Fibroblast of lung (primary cell): ENCODE results near the gene PAFAH2. TPM values are rescaled to one million over a fixed set of nuclear protein-coding genes. Genes with fewer than 3 reads are reported as not detected.
A peak's percentile ranks its signal among the peaks of the same experiment; 100 is the strongest.

Experiments used
- DNase-seq, 2 donors: peaks; one replicate each; pipeline versions ENCODE4 v3.0.0 to v3.0.0-alpha.2; 2010; ENCODE audit warnings: low read depth in 2 of 2
- H2AFZ ChIP-seq: 2 replicates; pipeline ENCODE4 v1.5.1; 2012; ENCODE audit warnings: low read length, control low read depth, inconsistent platforms
- H3K27ac ChIP-seq: 2 replicates; pipeline ENCODE4 v1.5.1; 2011; ENCODE audit warnings: low read length, control low read depth; ENCODE audit not compliant: insufficient read depth
- H3K27me3 ChIP-seq: 2 replicates; pipeline ENCODE4 v1.5.1; 2011; ENCODE audit warnings: mild to moderate bottlenecking, low read length; ENCODE audit not compliant: control insufficient read depth, insufficient read depth
- H3K36me3 ChIP-seq: 2 replicates; pipeline ENCODE4 v1.5.1; 2011; ENCODE audit warnings: low read length; ENCODE audit not compliant: control insufficient read depth, insufficient read depth
- H3K4me1 ChIP-seq: 2 replicates; pipeline ENCODE4 v1.5.1; 2011; ENCODE audit warnings: low read length; ENCODE audit not compliant: control insufficient read depth, insufficient read depth; ENCODE audit errors: extremely low read depth
- H3K4me2 ChIP-seq: 2 replicates; pipeline ENCODE4 v1.5.1; 2011; ENCODE audit warnings: low read length, control low read depth; ENCODE audit not compliant: insufficient read depth; ENCODE audit errors: extremely low read depth
- H3K4me3 ChIP-seq, 4 experiments: fragments of 200-600 bp in 1 of 4; sonication (generic) in 1 of 4; replicated peaks in 1 of 4; 2 replicates each; pipeline ENCODE4 v1.5.1; 2011 to 2016; ENCODE audit warnings: low read length in 4 of 4, low read depth in 3 of 4, mild to moderate bottlenecking in 3 of 4, control low read depth in 2 of 4, inconsistent platforms in 1 of 4, mixed read lengths in 1 of 4; ENCODE audit not compliant: insufficient read depth in 1 of 4; ENCODE audit errors: control extremely low read depth in 1 of 4
- H3K79me2 ChIP-seq: 2 replicates; pipeline ENCODE4 v1.5.1; 2012; ENCODE audit warnings: mild to moderate bottlenecking, low read length, inconsistent platforms; ENCODE audit not compliant: control insufficient read depth, insufficient read depth
- H3K9ac ChIP-seq: 2 replicates; pipeline ENCODE4 v1.5.1; 2011; ENCODE audit warnings: mild to moderate bottlenecking, low read length, control low read depth; ENCODE audit not compliant: insufficient read depth
- H3K9me3 ChIP-seq: 2 replicates; pipeline ENCODE4 v1.5.1; 2012; ENCODE audit warnings: low read depth, low read length; ENCODE audit not compliant: control insufficient read depth, insufficient read depth
- H4K20me1 ChIP-seq: 2 replicates; pipeline ENCODE4 v1.5.1; 2011; ENCODE audit warnings: low read length; ENCODE audit not compliant: control insufficient read depth, insufficient read depth; ENCODE audit errors: extremely low read depth
- EZH2 ChIP-seq: IDR thresholded peaks from 2 replicates; pipeline ENCODE4 v1.5.1; 2012; ENCODE audit warnings: low read length, control low read depth, mild to moderate bottlenecking; ENCODE audit errors: missing control alignments
- polyA plus RNA-seq, 2 donors: library from polyadenylated mRNA; depleted of rRNA in 1 of 2; stranded (reverse) in 1 of 2; unstranded in 1 of 2; fragments of >200 nt; gene quantifications; 2 replicates each; pipeline ENCODE4 v1.2.1, GENCODE V29; 2011 to 2012; ENCODE audit warnings: missing spikeins in 1 of 2
- total RNA-seq: library from RNA; depleted of rRNA; stranded (reverse); fragments of >200 nt; gene quantifications from 2 replicates; pipeline ENCODE4 v1.2.1, GENCODE V29; 2014
- TF ChIP-seq, protein P1 (sequence below), 2 donors: IDR thresholded peaks in 1 of 2; conservative IDR thresholded peaks in 1 of 2; 1 replicate in 1 of 2; 2 replicates in 1 of 2; pipeline ENCODE4 v1.5.1; 2011 to 2012; ENCODE audit warnings: low read length in 2 of 2, control low read depth in 1 of 2, inconsistent platforms in 1 of 2, low read depth in 1 of 2, mild to moderate bottlenecking in 1 of 2

Gene PAFAH2
- total and polyA plus RNA-seq, 2 donors (not counting 1 experiment from before 2014, with no cell fraction given), result 8.3 to 11.7 TPM

DNA sequence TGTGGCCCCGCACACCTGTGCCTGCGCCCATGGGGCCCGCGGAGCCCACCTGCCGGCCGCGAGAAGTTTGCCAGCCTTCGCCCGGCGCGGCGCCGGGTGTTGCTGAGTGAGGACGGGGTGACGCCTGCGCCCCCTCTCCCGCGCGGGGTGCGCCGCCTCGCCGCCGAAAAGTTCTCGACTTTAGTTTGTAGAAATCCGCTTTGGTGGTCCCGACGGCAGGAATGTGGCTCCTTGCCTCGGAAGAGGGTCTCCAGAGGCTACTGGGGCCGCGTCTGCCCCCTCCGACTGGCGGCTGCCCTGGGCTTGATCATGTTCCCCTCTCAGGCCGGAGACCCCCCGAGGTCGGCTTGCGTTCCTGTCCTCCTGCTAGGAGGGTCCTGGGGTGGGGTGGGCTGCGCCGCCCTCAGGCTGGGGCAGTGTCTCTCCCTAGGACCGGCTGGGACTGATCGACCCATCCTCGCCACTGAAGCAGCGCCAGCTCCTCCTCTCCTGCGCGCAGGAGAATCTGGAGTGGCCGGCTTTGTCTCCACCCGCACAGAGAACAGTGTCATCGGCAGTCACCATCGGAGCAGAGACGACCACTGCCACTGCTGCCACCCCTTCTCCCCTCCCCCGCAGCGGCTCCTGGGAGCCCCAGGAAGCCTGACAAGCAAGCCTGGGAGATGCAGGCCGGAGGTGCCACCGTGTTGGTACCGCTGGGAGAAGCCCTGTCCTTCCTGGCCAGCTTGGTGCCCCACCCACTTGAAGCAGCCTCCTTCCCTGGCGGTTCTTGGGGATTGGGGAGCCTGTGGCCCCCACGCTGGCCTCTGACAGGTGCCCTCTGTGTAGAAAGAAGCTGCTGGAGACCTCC, 48.6 kb upstream of the PAFAH2 start:
- no peak overlapping the region for H2AFZ ChIP-seq
- no peaks in the 10 kb centered on the region for H3K79me2 ChIP-seq
- no peaks in the 10 kb centered on the region for H4K20me1 ChIP-seq
- peak; percentile 83 for TF ChIP-seq EZH2
- TF ChIP-seq, protein P1, sequence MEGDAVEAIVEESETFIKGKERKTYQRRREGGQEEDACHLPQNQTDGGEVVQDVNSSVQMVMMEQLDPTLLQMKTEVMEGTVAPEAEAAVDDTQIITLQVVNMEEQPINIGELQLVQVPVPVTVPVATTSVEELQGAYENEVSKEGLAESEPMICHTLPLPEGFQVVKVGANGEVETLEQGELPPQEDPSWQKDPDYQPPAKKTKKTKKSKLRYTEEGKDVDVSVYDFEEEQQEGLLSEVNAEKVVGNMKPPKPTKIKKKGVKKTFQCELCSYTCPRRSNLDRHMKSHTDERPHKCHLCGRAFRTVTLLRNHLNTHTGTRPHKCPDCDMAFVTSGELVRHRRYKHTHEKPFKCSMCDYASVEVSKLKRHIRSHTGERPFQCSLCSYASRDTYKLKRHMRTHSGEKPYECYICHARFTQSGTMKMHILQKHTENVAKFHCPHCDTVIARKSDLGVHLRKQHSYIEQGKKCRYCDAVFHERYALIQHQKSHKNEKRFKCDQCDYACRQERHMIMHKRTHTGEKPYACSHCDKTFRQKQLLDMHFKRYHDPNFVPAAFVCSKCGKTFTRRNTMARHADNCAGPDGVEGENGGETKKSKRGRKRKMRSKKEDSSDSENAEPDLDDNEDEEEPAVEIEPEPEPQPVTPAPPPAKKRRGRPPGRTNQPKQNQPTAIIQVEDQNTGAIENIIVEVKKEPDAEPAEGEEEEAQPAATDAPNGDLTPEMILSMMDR (conservative IDR thresholded peaks at IDR 0.05 in 1 of 2, IDR thresholded peaks at IDR 0.05 in 1 of 2; ENCODE audit: low read depth in 1 of 2, low read length in 2 of 2), result no peak
- H3K36me3 ChIP-seq, result no peaks in the 10 kb centered on the region
- no peak overlapping the region for H3K4me2 ChIP-seq
- no peak overlapping the region for H3K4me3 ChIP-seq
- no peaks in the 10 kb centered on the region for H3K4me1 ChIP-seq
- H3K27ac ChIP-seq, result no peak overlapping the region
- H3K9me3 ChIP-seq, result no peaks in the 10 kb centered on the region
- H3K27me3 ChIP-seq, result peaks cover 59% of the 10 kb centered on the region
- H3K9ac ChIP-seq, result no peak overlapping the region
- DNase-seq, result no peak

DNA sequence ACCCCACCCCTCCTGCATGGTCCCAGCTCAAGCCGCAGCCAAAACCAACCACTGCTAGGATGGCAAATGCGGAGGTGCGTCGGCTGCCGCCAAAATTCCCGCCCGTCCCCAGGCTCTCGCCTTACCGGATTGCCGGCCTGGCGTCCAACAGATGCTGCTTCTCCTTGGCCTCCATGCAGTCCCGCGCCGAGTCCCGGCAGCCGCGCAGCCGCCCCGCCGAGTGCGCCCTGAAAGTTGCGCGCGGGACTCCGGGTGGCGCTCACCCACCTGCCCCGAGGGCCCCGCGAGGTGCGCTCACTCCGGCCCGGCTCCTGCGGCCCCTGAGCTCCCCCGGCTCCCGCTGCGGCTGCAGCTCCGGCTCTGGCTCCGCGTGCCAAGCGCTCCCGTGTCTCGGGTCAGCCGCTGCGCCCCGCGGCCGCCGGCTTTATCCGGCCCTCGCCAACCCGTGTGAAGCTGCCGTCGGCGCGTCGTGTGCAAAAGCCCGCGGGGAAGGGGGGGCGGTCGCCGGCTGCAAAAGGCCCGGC, 47.9 kb upstream of the PAFAH2 start, which contains the start of gene SLC30A2:
Gene SLC30A2, minus strand, starts transcription at position 397 of the 524 bp plus-strand sequence. Its CDS starts 222 bp downstream, at position 175.
- peak; percentile 84 for TF ChIP-seq EZH2
- TF ChIP-seq, protein P1 (conservative IDR thresholded peaks at IDR 0.05 in 1 of 2, IDR thresholded peaks at IDR 0.05 in 1 of 2; ENCODE audit: low read depth in 1 of 2, low read length in 2 of 2), result no peak
- Histone ChIP-seq H3K9ac (no peak within 1 kb of the TSS), H3K27me3 (peaks cover 53% of the 10 kb centered on the region), H2AFZ (no peak within 1 kb of the TSS), H3K4me3 (no peak within 1 kb of the TSS), H3K9me3 (no peaks in the 10 kb centered on the region), H3K36me3 (no peaks in the 10 kb centered on the region), H3K4me2 (no peak within 1 kb of the TSS), H4K20me1 (no peaks in the 10 kb centered on the region), H3K79me2 (no peaks in the 10 kb centered on the region), H3K4me1 (no peaks in the 10 kb centered on the region), H3K27ac (no peak within 1 kb of the TSS)
- DNase-seq, result no peak

DNA sequence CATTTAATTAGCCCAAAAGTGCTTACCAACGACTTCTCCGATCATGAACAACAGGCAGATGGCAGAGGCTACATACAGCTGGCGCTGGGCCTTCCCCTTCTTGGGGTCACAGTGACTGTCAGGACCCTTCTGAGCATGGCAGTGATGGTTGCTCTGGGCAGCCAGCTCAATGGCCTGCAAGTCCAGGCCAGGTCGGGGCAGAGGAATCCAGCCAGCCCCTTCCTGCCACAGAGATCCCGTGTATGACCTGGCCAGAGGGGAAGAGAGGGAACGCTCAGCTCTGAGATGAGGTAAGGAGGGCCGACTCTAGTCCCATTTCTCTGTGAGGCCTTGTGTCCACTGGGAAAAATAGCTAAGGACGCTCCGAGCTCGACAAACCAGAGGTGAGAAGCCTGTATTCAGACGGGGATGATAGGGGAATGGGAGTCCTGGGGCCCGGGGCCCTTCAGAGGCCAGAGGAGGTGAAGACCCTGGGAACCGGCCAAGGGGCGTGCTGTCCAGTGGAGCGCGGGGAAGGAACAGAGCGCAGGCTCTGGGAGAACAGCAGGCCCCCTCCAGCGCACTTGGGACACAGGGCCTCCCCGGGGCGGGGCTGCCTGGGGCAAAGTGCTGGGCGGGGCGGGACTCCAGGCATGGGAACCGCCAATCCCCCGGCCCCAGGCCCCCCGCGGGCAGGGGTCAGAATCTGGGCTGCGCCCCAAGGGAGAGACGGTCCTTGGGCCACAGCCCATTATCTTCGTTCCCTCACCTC, 47.3 kb upstream of the PAFAH2 start:
- no peak overlapping the region for H3K4me3 ChIP-seq
- H3K27me3 ChIP-seq, result peaks cover 51% of the 10 kb centered on the region
- TF ChIP-seq EZH2, result no peak
- TF ChIP-seq, protein P1 (conservative IDR thresholded peaks at IDR 0.05 in 1 of 2, IDR thresholded peaks at IDR 0.05 in 1 of 2; ENCODE audit: low read depth in 1 of 2, low read length in 2 of 2), result no peak
- no peaks in the 10 kb centered on the region for H3K36me3 ChIP-seq
- no peak overlapping the region for H2AFZ ChIP-seq
- DNase-seq, result no peak
- H3K9me3 ChIP-seq, result no peaks in the 10 kb centered on the region
- no peaks in the 10 kb centered on the region for H3K79me2 ChIP-seq
- no peaks in the 10 kb centered on the region for H3K4me1 ChIP-seq
- H3K4me2 ChIP-seq, result no peak overlapping the region
- H3K9ac ChIP-seq, result no peak overlapping the region
- H4K20me1 ChIP-seq, result no peaks in the 10 kb centered on the region
- H3K27ac ChIP-seq, result no peak overlapping the region
